ENCODE results near the gene JAK1. TPM values are rescaled to one million over a fixed set of nuclear protein-coding genes. Genes with fewer than 3 reads are reported as not detected.
A peak's percentile ranks its signal among the peaks of the same experiment; 100 is the strongest.

JAK1 gene
- total RNA-seq, 1 donor from 2014 or later, result 106 TPM

DNA sequence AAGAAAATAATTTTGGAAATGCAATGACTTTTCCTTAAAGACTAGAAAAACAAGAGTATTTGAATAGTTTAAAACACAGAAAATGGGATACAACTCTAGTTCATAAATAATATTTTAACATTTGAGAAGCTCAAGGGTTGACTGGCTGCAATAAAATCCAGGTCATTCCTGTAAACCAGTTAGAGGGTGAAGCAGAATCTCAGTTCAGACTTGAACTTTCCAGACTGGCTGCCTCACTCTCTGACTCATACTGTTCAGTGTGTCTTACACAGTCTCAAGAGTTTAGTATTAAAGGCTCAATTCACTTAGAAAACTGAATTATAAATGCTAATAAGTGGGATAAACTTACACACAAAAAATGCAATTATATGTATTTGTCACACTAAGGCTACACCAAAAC, 131.6 kb downstream of the JAK1 start:
- Histone ChIP-seq H3K27ac (replicated peaks) (no peak overlapping the region), H3K36me3 (peaks cover 84% of the 10 kb centered on the region), H3K4me1 (peaks cover 8% of the 10 kb centered on the region), H3K9me3 (replicated peaks) (no peaks in the 10 kb centered on the region), H3K4me3 (no peak overlapping the region), H3K27me3 (ENCODE audit: low read depth) (no peaks in the 10 kb centered on the region)
- DNase-seq, result no peak
- intact Hi-C loops (cut with micrococcal nuclease), result no loop called here
- TF ChIP-seq, protein P1, sequence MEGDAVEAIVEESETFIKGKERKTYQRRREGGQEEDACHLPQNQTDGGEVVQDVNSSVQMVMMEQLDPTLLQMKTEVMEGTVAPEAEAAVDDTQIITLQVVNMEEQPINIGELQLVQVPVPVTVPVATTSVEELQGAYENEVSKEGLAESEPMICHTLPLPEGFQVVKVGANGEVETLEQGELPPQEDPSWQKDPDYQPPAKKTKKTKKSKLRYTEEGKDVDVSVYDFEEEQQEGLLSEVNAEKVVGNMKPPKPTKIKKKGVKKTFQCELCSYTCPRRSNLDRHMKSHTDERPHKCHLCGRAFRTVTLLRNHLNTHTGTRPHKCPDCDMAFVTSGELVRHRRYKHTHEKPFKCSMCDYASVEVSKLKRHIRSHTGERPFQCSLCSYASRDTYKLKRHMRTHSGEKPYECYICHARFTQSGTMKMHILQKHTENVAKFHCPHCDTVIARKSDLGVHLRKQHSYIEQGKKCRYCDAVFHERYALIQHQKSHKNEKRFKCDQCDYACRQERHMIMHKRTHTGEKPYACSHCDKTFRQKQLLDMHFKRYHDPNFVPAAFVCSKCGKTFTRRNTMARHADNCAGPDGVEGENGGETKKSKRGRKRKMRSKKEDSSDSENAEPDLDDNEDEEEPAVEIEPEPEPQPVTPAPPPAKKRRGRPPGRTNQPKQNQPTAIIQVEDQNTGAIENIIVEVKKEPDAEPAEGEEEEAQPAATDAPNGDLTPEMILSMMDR (IDR thresholded peaks at IDR 0.05; ENCODE audit: borderline replicate concordance), result no peak

DNA sequence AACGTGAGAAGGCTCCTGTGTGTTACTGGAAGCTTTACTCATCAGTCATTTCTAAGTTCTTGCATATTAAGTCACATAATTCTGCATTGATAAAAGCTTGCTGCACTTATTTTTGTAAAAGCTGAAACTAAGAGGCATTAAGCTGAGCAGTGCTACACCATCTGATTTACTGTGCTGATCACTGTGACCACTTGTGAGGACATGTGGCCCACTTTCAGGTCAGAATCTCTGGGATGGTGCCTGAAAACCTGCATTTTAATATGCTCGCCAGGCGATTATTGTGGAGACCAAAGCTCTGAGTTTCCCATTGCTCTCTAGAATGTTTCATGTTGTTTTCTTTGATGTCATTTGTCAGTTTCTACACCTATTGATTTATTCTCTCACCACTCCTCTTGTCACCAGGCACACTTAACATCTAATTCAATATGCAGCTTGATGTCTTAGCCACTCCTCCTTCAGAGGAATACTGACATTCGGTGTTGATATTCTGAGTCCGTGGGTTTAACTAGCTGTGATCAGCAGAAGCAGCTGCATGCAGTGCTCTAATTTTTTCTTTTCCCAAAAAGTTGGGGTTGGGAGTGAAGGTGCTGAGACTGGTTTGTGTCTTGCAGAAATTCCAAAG, 136.2 kb downstream of the JAK1 start:
- TF ChIP-seq, protein P1 (IDR thresholded peaks at IDR 0.05; ENCODE audit: borderline replicate concordance), result no peak
- DNase-seq, result no peak
- Histone ChIP-seq H3K27ac (replicated peaks) (no peak overlapping the region), H3K4me3 (no peak overlapping the region), H3K36me3 (peaks cover 41% of the 10 kb centered on the region), H3K9me3 (replicated peaks) (no peaks in the 10 kb centered on the region), H3K27me3 (ENCODE audit: low read depth) (no peaks in the 10 kb centered on the region), H3K4me1 (peaks cover 18% of the 10 kb centered on the region)
- intact Hi-C loops (cut with micrococcal nuclease), result no loop called here

DNA sequence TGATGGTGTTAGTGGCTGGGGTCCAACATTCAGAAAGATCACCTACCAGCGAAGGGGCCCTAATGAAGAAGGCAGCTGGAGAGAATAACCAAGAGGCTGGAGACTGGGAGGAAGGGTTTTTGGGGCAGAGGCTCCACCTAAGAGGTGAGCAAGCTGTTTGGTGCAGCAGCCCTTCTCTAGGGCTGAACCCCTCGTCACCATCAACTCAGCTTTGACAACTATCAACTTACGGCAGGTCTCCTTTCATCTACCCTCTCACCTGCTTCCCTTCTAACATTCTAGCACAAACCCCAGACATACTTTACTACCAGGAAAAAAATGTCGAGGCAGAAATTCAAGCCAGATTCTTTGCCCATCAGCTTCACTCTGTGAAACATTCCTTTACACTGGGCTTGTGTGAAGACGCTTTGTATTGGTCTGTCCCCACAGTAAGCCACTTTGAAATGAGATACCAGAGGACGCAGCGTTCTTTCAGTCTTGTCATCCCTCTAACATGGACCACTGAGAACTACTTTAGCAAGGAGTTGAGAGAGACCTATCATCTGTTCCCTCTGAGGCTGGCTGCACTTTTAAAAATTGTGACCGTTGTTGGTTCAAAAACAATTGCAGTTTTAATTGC, 136.8 kb downstream of the JAK1 start:
- H3K36me3 ChIP-seq, result peaks cover 35% of the 10 kb centered on the region
- peak overlapping the region; percentile 33 for H3K27ac ChIP-seq (replicated peaks)
- no peaks in the 10 kb centered on the region for H3K9me3 ChIP-seq (replicated peaks)

DNA sequence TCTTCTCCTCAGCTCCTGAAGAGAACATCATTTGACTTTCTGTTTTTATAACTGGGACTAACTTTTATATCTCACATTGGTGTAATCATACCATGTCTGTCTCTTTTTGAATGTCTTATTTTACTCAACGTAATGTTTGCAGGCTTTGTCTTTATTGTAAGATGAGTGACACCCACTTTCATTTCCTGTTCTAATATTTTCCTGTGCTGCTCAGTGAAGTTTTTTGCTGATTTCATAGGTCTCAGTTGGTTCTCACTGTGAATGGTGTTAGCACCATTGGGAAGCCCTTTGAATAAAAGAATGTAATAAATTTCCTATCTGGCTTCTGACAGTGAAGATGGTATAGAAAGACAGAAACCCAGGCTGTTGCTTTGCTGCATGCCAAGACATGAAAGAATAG, 137.5 kb downstream of the JAK1 start:
- Histone ChIP-seq H3K9me3 (replicated peaks) (no peaks in the 10 kb centered on the region), H3K4me3 (no peak overlapping the region), H3K36me3 (peaks cover 28% of the 10 kb centered on the region), H3K27ac (replicated peaks) (no peak overlapping the region), H3K4me1 (peaks cover 26% of the 10 kb centered on the region), H3K27me3 (ENCODE audit: low read depth) (no peaks in the 10 kb centered on the region)
- DNase-seq, result no peak
- TF ChIP-seq, protein P1 (IDR thresholded peaks at IDR 0.05; ENCODE audit: borderline replicate concordance), result no peak
- intact Hi-C loops (cut with micrococcal nuclease), result no loop called here

More for the DNA sequence above, 136.8 kb downstream of the JAK1 start:
- Histone ChIP-seq H3K4me3 (no peak overlapping the region), H3K27me3 (ENCODE audit: low read depth) (no peaks in the 10 kb centered on the region), H3K4me1 (peaks cover 19% of the 10 kb centered on the region)
- intact Hi-C loops (cut with micrococcal nuclease), result no loop called here
- TF ChIP-seq, protein P1 (IDR thresholded peaks at IDR 0.05; ENCODE audit: borderline replicate concordance), result no peak
- DNase-seq, result no peak

DNA sequence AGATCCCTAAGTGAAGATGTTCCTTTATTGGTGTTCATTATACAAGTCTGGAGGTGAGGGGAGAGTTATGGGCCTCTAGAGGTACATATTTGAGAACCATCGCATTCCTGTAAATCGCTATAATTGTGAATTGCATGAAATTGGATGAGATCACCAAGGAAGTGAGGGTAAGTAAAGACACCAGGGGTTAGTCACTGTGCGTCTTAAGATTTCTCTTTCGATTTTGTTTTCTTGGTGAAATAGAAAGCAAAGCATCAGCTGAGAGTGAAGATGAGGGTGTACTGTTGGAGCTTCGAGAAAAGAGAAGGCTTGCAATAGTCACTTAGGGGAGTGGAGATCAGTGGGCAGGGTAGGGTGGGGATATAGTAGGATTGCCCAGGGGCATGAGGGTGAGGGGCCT, 139.4 kb downstream of the JAK1 start:
- Histone ChIP-seq H3K27me3 (ENCODE audit: low read depth) (no peaks in the 10 kb centered on the region), H3K36me3 (peaks cover 10% of the 10 kb centered on the region), H3K27ac (replicated peaks) (no peak overlapping the region), H3K9me3 (replicated peaks) (no peaks in the 10 kb centered on the region), H3K4me3 (no peak overlapping the region), H3K4me1 (peaks cover 28% of the 10 kb centered on the region)
- TF ChIP-seq, protein P1 (IDR thresholded peaks at IDR 0.05; ENCODE audit: borderline replicate concordance), result no peak
- DNase-seq, result no peak
- intact Hi-C loops (cut with micrococcal nuclease), result no loop called here

All from left ventricle myocardium inferior (tissue), 1 donor.